Fibroblast of skin of right quadriceps (primary cell): ENCODE results near the gene MYO5C.
"Not testable (repeated sequence)": the region's sequence is repeated elsewhere in the genome, so short reads cannot be mapped to it uniquely, and the experiment has no call there.

ENCODE experiments used
- DNase-seq: peaks from one replicate; pipeline ENCODE4 v3.0.0-alpha.2; 2013

Gene MYO5C

DNA sequence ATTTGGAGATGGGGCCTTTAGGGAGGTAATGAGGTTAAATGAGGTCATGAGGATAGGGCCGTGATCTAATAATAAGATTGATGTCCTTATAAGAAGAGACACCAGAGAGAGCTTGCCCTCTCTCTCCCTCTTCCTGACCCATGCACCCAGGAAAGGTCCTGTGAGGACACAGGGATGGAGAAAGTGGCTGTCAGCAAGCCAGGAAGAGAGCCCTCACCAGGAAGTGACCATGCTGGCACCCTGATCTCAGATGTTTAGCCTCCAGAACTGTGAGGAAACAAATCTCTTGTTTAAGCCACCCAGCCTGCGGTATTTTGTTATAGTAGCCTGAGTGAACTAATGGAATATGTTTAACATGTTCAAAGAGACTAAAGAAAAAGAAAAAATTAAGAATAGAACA, 89.2 kb downstream of the MYO5C start:
- DNase-seq = no peak

- no peak for DNase-seq
These were observed 90.9 kb downstream of the MYO5C start for GRCh38 chr15:52204657-52205056.

GRCh38 chr15:52200831-52201365, 94.7 kb downstream of the MYO5C start:
- no peak for DNase-seq

- DNase-seq = no peak
These were observed 96.3 kb downstream of the MYO5C start for GRCh38 chr15:52199271-52199670.

DNA sequence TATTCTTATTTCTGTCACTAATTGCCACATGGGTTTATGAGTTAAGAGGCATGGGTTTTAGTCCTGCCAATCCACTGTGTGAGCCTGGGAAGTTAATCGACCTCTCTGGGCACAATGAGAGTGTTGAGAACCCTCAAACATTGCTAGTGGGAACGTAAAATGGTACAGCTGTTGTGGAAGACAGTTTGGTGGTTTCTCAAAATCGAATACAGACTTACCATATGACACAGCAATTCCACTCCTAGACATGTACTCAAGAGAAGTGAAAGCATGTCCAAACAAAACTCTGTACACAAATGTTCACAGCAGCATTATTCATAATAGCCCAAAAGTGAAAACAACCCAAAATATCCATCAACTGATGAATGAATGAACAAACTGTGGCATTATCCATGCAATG, 98.7 kb downstream of the MYO5C start:
- no peak for DNase-seq

GRCh38 chr15:52193791-52194190, 101.8 kb downstream of the MYO5C start:
- DNase-seq = peak; percentile 15

DNA sequence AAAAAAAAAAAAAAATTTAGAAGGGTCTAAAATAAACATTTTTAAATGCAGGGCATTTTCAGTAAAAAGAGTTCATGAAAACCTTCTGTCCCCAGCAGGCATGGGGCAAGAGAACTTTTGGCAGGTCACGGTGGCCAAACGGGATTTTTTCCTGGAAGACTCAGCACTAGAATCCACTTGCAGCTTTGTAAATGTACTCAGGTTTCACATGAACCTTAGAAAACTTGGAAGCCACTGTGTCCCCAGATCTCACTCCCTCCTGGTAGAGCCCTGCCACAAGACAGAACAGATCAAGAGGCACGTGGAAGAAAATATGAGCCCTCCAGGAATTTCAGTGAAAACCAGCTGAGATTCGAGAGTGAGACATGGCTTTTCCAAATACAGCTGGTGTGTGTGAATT, 102.3 kb downstream of the MYO5C start:
- no peak for DNase-seq

- no peak for DNase-seq
These were observed 104.4 kb downstream of the MYO5C start, which contains the start of gene GNB5 for GRCh38 chr15:52191207-52191606. GNB5 (minus strand) TSS chr15:52191392; CDS start chr15:52184676, 6,716 bp downstream.

DNA sequence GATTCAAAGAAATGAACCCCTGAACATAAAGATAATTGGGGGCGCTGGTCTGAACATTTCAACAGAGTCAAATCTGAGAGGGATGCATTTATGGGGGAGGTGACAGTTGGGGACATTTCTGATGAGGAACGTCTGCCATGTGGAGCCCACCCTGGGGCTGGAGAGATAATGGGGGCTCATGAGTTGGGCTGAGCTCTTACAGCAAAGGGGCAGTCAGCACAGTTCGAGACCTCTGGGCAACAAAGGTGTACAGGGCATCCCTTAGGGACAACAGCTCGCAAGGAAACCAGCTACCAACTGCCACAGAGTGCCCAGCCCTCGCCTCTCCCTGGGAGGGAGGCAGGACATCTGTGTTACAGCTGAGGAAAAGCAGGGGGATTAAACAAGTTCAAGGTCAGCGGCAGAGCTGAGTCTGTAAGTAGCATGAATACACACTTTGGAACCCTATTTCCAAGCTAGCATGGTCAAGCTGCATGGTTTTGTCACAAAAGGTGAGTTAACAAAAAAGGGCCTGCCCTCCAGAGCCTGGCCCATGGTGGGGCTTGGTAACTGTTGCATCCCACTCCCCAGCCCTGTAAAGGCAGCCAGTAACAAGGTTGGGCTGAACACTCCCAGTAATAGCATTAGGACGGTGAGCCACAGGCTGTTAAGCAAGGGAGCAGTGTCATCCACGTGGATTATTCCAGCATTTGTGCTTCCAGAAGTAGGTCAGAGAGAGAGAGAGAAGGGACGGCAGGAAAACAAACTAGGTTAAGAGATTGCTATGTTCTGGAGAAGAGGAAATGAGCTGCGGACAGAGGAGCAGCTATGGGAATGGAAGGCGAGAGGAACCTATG, 108.7 kb downstream of the MYO5C start:
- DNase-seq = no peak

GRCh38 chr15:52185151-52185561, 110.4 kb downstream of the MYO5C start:
- no peak for DNase-seq

GRCh38 chr15:52184721-52185120, 110.9 kb downstream of the MYO5C start:
- no peak for DNase-seq

DNA sequence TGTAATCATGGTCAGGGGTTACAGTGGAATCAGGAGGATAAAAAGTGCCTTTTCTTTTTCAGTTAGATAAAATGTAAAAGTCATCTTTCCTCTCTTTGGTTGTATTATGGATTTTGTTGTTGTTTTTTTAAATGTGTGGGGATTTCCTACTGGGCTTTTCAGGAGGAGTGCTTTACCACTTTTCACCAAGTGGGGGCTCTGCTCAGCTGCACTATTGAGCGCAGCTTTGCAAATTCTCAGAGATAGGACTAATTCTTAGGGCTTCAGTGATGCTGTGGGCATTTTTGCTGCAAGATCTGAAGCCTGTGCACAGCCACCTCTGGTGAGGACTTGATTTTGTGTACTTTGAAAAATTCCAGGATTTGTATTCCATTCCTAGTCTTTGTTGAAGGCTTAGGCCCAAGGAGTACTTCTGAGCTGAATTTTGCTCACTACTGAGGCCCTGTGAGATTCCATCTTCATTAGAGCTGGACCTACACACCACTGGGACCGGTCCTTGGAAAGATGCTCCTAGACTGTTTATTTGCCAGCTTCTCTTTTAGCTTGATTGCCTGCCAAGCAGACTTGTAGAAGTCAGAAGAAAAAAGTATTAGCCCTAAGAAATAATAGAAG, 111.9 kb downstream of the MYO5C start:
- DNase-seq = peak; percentile 25

GRCh38 chr15:52181938-52182780, 113.4 kb downstream of the MYO5C start:
- no peak for DNase-seq

- DNase-seq = no peak
These were observed 114.7 kb downstream of the MYO5C start for GRCh38 chr15:52180851-52181450.

GRCh38 chr15:52180196-52180835, 115.3 kb downstream of the MYO5C start:
- no peak for DNase-seq

- peak; percentile 67 for DNase-seq
These were observed 116.1 kb downstream of the MYO5C start for GRCh38 chr15:52179278-52180195.

DNA sequence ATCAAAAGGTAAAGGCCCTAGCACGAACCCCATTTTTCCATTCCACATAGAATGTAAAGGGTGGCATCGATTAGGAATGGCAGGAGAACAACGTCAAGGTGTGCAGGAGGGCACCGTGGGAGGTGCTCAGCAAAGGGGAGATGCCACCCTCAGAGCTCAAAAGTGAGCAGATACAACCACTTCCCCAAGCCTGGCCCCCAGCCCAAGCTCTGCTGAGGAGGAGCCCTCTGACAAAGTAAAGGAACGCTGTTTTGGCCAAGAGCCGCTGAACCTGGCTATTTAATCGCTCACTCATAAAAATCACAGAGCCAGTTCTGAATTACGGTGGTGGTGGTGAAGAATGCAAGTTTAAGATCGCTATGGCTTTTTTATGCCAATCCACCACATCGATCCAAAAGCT, 116.8 kb downstream of the MYO5C start:
- no peak for DNase-seq

- no peak for DNase-seq
These were observed 122.7 kb downstream of the MYO5C start for GRCh38 chr15:52172869-52173268.

GRCh38 chr15:52171807-52172206, 123.8 kb downstream of the MYO5C start:
- DNase-seq = no peak

- DNase-seq = no peak
These were observed 124.2 kb downstream of the MYO5C start for GRCh38 chr15:52171386-52171785.

- DNase-seq = not testable (repeated sequence)
These were observed 125.4 kb downstream of the MYO5C start for GRCh38 chr15:52170199-52170598.
